ENCODE measurements around the gene SNCAIP.

The SNCAIP gene

GRCh38 chr5:122311961-122312590 lies at the start of gene SNCAIP:
TSS of gene SNCAIP (plus strand) at chr5:122312237. CDS start at chr5:122391135, 78,898 bp downstream.
- in situ Hi-C loops (cut with MboI; ENCODE audit: low sequenced_read_pairs) = no loop called here

- in situ Hi-C loops (cut with MboI; ENCODE audit: low sequenced_read_pairs) = no loop called here
Observed at GRCh38 chr5:122263352-122264030, 48.5 kb upstream of the SNCAIP start.

GRCh38 chr5:122264610-122265009 lies 47.4 kb upstream of the SNCAIP start:
- in situ Hi-C loops (cut with MboI; ENCODE audit: low sequenced_read_pairs) = no loop called here

- in situ Hi-C loops (cut with MboI; ENCODE audit: low sequenced_read_pairs) = no loop called here
Observed at GRCh38 chr5:122267185-122267584, 44.9 kb upstream of the SNCAIP start.

- in situ Hi-C loops (cut with MboI; ENCODE audit: low sequenced_read_pairs) = no loop called here
Observed at GRCh38 chr5:122273696-122274095, 38.3 kb upstream of the SNCAIP start.

GRCh38 chr5:122283592-122283991 lies 28.4 kb upstream of the SNCAIP start:
- in situ Hi-C loops (cut with MboI; ENCODE audit: low sequenced_read_pairs) = no loop called here

- in situ Hi-C loops (cut with MboI; ENCODE audit: low sequenced_read_pairs) = no loop called here
Observed at GRCh38 chr5:122286541-122286940, 25.5 kb upstream of the SNCAIP start.

GRCh38 chr5:122287101-122287500 lies 24.9 kb upstream of the SNCAIP start:
- in situ Hi-C loops (cut with MboI; ENCODE audit: low sequenced_read_pairs) = no loop called here

GRCh38 chr5:122291000-122291901 lies 20.8 kb upstream of the SNCAIP start:
- in situ Hi-C loops (cut with MboI; ENCODE audit: low sequenced_read_pairs) = no loop called here

- in situ Hi-C loops (cut with MboI; ENCODE audit: low sequenced_read_pairs) = no loop called here
Observed at GRCh38 chr5:122292332-122292731, 19.7 kb upstream of the SNCAIP start.

GRCh38 chr5:122295138-122295537 lies 16.9 kb upstream of the SNCAIP start:
- in situ Hi-C loops (cut with MboI; ENCODE audit: low sequenced_read_pairs) = no loop called here

GRCh38 chr5:122296871-122297270 lies 15.2 kb upstream of the SNCAIP start:
- in situ Hi-C loops (cut with MboI; ENCODE audit: low sequenced_read_pairs) = no loop called here

- in situ Hi-C loops (cut with MboI; ENCODE audit: low sequenced_read_pairs) = no loop called here
Observed at GRCh38 chr5:122297587-122298298, 14.3 kb upstream of the SNCAIP start.

GRCh38 chr5:122300374-122300773 lies 11.7 kb upstream of the SNCAIP start:
- in situ Hi-C loops (cut with MboI; ENCODE audit: low sequenced_read_pairs) = no loop called here

GRCh38 chr5:122301016-122301415 lies 11.0 kb upstream of the SNCAIP start:
- in situ Hi-C loops (cut with MboI; ENCODE audit: low sequenced_read_pairs) = no loop called here

GRCh38 chr5:122304471-122305215 lies 7.4 kb upstream of the SNCAIP start:
- in situ Hi-C loops (cut with MboI; ENCODE audit: low sequenced_read_pairs) = no loop called here

GRCh38 chr5:122306461-122306860 lies 5.6 kb upstream of the SNCAIP start:
- in situ Hi-C loops (cut with MboI; ENCODE audit: low sequenced_read_pairs) = no loop called here

- in situ Hi-C loops (cut with MboI; ENCODE audit: low sequenced_read_pairs) = no loop called here
Observed at GRCh38 chr5:122310889-122311288, 1.1 kb upstream of the SNCAIP start.

- in situ Hi-C loops (cut with MboI; ENCODE audit: low sequenced_read_pairs) = no loop called here
Observed at GRCh38 chr5:122311497-122311960, 508 bp upstream of the SNCAIP start.
